ENCODE results near the gene GPR37.

Gene GPR37

GRCh38 chr7:124737760-124738300 is 27.8 kb downstream of the GPR37 start:
- Mint-ChIP-seq H3K9me3 (no peaks in the 10 kb centered on the region), H3K4me1 (peaks cover 4% of the 10 kb centered on the region), H3K27me3 (ENCODE audit: low read depth, poor library complexity) (peaks cover 4% of the 10 kb centered on the region), H3K27ac (no peak overlapping the region), H3K4me3 (no peak overlapping the region), H3K36me3 (ENCODE audit: low read depth) (no peaks in the 10 kb centered on the region)
- no peak for TF ChIP-seq CTCF (IDR thresholded peaks at IDR 0.05)
- no peak for DNase-seq

- TF ChIP-seq CTCF (IDR thresholded peaks at IDR 0.05) = no peak
- Mint-ChIP-seq H3K27ac (no peak overlapping the region), H3K4me1 (peaks cover 11% of the 10 kb centered on the region), H3K9me3 (peaks cover 17% of the 10 kb centered on the region), H3K4me3 (no peak overlapping the region), H3K27me3 (ENCODE audit: low read depth, poor library complexity) (peaks cover 6% of the 10 kb centered on the region), H3K36me3 (ENCODE audit: low read depth) (no peaks in the 10 kb centered on the region)
- DNase-seq = no peak
These were observed 37.0 kb downstream of the GPR37 start for GRCh38 chr7:124728610-124729009.

- no peak for DNase-seq
- no peak for TF ChIP-seq CTCF (IDR thresholded peaks at IDR 0.05)
- H3K4me1 Mint-ChIP-seq = peaks cover 11% of the 10 kb centered on the region
- no peaks in the 10 kb centered on the region for H3K36me3 Mint-ChIP-seq (ENCODE audit: low read depth)
- H3K27me3 Mint-ChIP-seq (ENCODE audit: low read depth, poor library complexity) = no peaks in the 10 kb centered on the region
- peaks cover 11% of the 10 kb centered on the region for H3K9me3 Mint-ChIP-seq
- no peak overlapping the region for H3K27ac Mint-ChIP-seq
- no peak overlapping the region for H3K4me3 Mint-ChIP-seq
These were observed 40.9 kb downstream of the GPR37 start for GRCh38 chr7:124724507-124725192.

- H3K27ac Mint-ChIP-seq = no peak overlapping the region
- DNase-seq = no peak
- no peaks in the 10 kb centered on the region for H3K36me3 Mint-ChIP-seq (ENCODE audit: low read depth)
- H3K4me1 Mint-ChIP-seq = peaks cover 11% of the 10 kb centered on the region
- TF ChIP-seq CTCF (IDR thresholded peaks at IDR 0.05) = no peak
- H3K4me3 Mint-ChIP-seq = no peak overlapping the region
- peaks cover 7% of the 10 kb centered on the region for H3K9me3 Mint-ChIP-seq
- H3K27me3 Mint-ChIP-seq (ENCODE audit: low read depth, poor library complexity) = no peaks in the 10 kb centered on the region
These were observed 41.5 kb downstream of the GPR37 start for GRCh38 chr7:124724079-124724478.

- Mint-ChIP-seq H3K27me3 (ENCODE audit: low read depth, poor library complexity) (no peaks in the 10 kb centered on the region), H3K4me1 (peaks cover 11% of the 10 kb centered on the region)
- DNase-seq = no peak
These were observed 42.6 kb downstream of the GPR37 start for GRCh38 chr7:124723012-124723411.

More at GRCh38 chr7:124723012-124723411, 42.6 kb downstream of the GPR37 start:
- no peak for TF ChIP-seq CTCF (IDR thresholded peaks at IDR 0.05)
- Mint-ChIP-seq H3K36me3 (ENCODE audit: low read depth) (no peaks in the 10 kb centered on the region), H3K9me3 (no peaks in the 10 kb centered on the region), H3K4me3 (no peak overlapping the region), H3K27ac (no peak overlapping the region)

Measured in nephron progenitor cell (in vitro differentiated cells).